GM12878 (cell line): ENCODE results near the gene HK1. TPM values are rescaled to one million over a fixed set of nuclear protein-coding genes. Genes with fewer than 3 reads are reported as not detected.

Source experiments
- ATAC-seq: fragments of 200-7000 bp; cut with Tn5 transposase; 3 replicates; pipeline ENCODE4 v1.9.1; 2020; ENCODE audit warnings: mild to moderate bottlenecking, moderate library complexity
- BruUV-seq: library from RNA; stranded (reverse); fragments of 400-500 nt; replicated peaks from 2 replicates; lab custom pipeline; 2021; lab: Mats Ljungman, UMichigan
- CTCF ChIA-PET: fragments of 300-600 bp; sonication (Branson Sonifier 250); formaldehyde crosslinking; extraction: SDS; loops from one replicate; lab custom pipeline; 2021; ENCODE audit warnings: inconsistent platforms; lab: Yijun Ruan, JAX
- POLR2A ChIA-PET: fragments of 350-600 bp; formaldehyde crosslinking; extraction: SDS; loops from one replicate; lab custom pipeline; 2021; ENCODE audit warnings: inconsistent platforms; lab: Charles Lee
- RAD21 ChIA-PET: fragments of 300-600 bp; sonication (Branson Sonifier 250); formaldehyde crosslinking; loops from one replicate; lab custom pipeline; 2023; ENCODE audit warnings: antibody characterized with exemption; ENCODE audit not compliant: unreplicated experiment; lab: Charles Lee
- SMC1A ChIA-PET: fragments of 300-600 bp; sonication (Branson Sonifier 250); formaldehyde crosslinking; loops from one replicate; lab custom pipeline; 2023; ENCODE audit not compliant: unreplicated experiment, uncharacterized antibody; lab: Charles Lee
- DNase-seq: peaks from one replicate; pipeline ENCODE4 v3.0.0-alpha.2; 2011; ENCODE audit warnings: low read depth, low spot score
- FAIRE-seq: peaks from 3 replicates; lab custom pipeline; 2011; peaks lifted over from hg19 to GRCh38; lab: Jason Lieb, UNC
- H2AFZ ChIP-seq: 2 replicates; pipeline ENCODE4 v1.6.0; 2011; ENCODE audit warnings: low read depth, low read length, control low read depth; ENCODE audit not compliant: control insufficient read depth
- H3K27ac ChIP-seq: 2 replicates; pipeline ENCODE4 v1.5.1; 2011; ENCODE audit warnings: control low read depth; ENCODE audit not compliant: control insufficient read depth, insufficient read depth
- H3K27me3 ChIP-seq, 2 experiments: replicated peaks in 1 of 2; 2 replicates each; pipeline versions ENCODE4 v1.6.0 to v1.6.1; 2011; ENCODE audit warnings: low read length in 1 of 2; ENCODE audit not compliant: control insufficient read depth in 2 of 2, insufficient read depth in 2 of 2
- H3K36me3 ChIP-seq, 2 experiments: 2 replicates each; pipeline ENCODE4 v1.5.1; 2011; ENCODE audit warnings: low read length in 1 of 2; ENCODE audit not compliant: control insufficient read depth in 2 of 2, insufficient read depth in 2 of 2
- H3K4me1 ChIP-seq: 2 replicates; pipeline ENCODE4 v1.6.1; 2011; ENCODE audit warnings: mild to moderate bottlenecking, low read length, moderate library complexity, mixed read lengths; ENCODE audit not compliant: control insufficient read depth, insufficient read depth
- H3K4me2 ChIP-seq: 2 replicates; pipeline ENCODE4 v1.6.0; 2011; ENCODE audit warnings: control low read depth; ENCODE audit not compliant: control insufficient read depth, insufficient read depth
- H3K4me3 ChIP-seq: fragments of 200-600 bp; sonication (generic); 2 replicates; pipeline ENCODE4 v1.5.1; 2016
- H3K79me2 ChIP-seq: 2 replicates; pipeline ENCODE4 v1.6.0; 2011; ENCODE audit warnings: low read length; ENCODE audit not compliant: control insufficient read depth, insufficient read depth
- H3K9ac ChIP-seq: 2 replicates; pipeline ENCODE4 v1.8.0; 2011; ENCODE audit warnings: low read length, control low read depth, mixed read lengths; ENCODE audit not compliant: control insufficient read depth, insufficient read depth
- H3K9me3 ChIP-seq: replicated peaks from 3 replicates; pipeline ENCODE4 v1.5.1; 2011; ENCODE audit warnings: mild to moderate bottlenecking, low read length; ENCODE audit not compliant: control insufficient read depth, insufficient read depth
- H4K20me1 ChIP-seq: 2 replicates; pipeline ENCODE4 v1.6.0; 2011; ENCODE audit not compliant: control insufficient read depth, insufficient read depth
- KDM1A ChIP-seq: fragments of 200-600 bp; sonication (generic); IDR thresholded peaks from 2 replicates; pipeline ENCODE4 v1.6.1; 2016; ENCODE audit warnings: borderline replicate concordance
- NBN ChIP-seq: fragments of 450-650 bp; IDR thresholded peaks from 2 replicates; pipeline ENCODE4 v1.6.1; 2016
- RB1 ChIP-seq: fragments of 450-650 bp; formaldehyde crosslinking; IDR thresholded peaks from 2 replicates; pipeline ENCODE4 v1.6.1; 2017; ENCODE audit warnings: mild to moderate bottlenecking, borderline replicate concordance
- ZBTB33 ChIP-seq: fragments of 450-650 bp; IDR thresholded peaks from 2 replicates; pipeline ENCODE4 v1.6.1; 2017; ENCODE audit warnings: mild to moderate bottlenecking
- ZZZ3 ChIP-seq: IDR thresholded peaks from 2 replicates; pipeline ENCODE4 v1.6.1; 2011; ENCODE audit warnings: low read depth; ENCODE audit not compliant: control insufficient read depth, insufficient read length
- WGBS: methylation state at CpG from one replicate; pipeline ENCODE4 v1.1.6; 2016; ENCODE audit warnings: low lambda C conversion rate; ENCODE audit not compliant: insufficient replicate concordance, insufficient coverage; ENCODE audit errors: missing lambda C conversion rate; 5-methylcytosine and 5-hydroxymethylcytosine counted together
- in situ Hi-C: fragments of 300-500 bp; cut with MboI; formaldehyde crosslinking; loops from 9 replicates; pipeline ENCODE4 v1.14.3; 2018; ENCODE audit warnings: mixed read lengths
- intact Hi-C: fragments of 100-400 bp; cut with micrococcal nuclease; formaldehyde crosslinking; loops from one replicate; pipeline ENCODE4 v1.14.2; 2022; ENCODE audit not compliant: unreplicated experiment
- polyA plus RNA-seq, 11 experiments: library from polyadenylated mRNA; depleted of rRNA in 4 of 11; unstranded in 6 of 11; stranded (reverse) in 5 of 11; fragments of >200 nt; fragmentation: Nextera tagmentation in 4 of 11; fragmentation: Illumina TruSeq in 1 of 11; extraction: Ambion mirVana in 4 of 11; extraction: Trizol in 1 of 11; gene quantifications; 1 replicate in 1 of 11; 2 replicates in 10 of 11; pipeline versions ENCODE4 v1.2.1 to v1.2.3, GENCODE V29; 2011 to 2016; ENCODE audit warnings: inconsistent platforms in 2 of 11, missing spikeins in 2 of 11, low read depth in 1 of 11
- total RNA-seq, 4 experiments: library from RNA; depleted of rRNA in 3 of 4; stranded (reverse); fragments of >200 nt in 3 of 4; fragmentation: Illumina TruSeq in 1 of 4; extraction: Trizol in 1 of 4; gene quantifications; 2 replicates each; pipeline versions ENCODE4 v1.2.1 to v1.2.3, GENCODE V29; 2013 to 2021

The HK1 gene
- total and polyA plus RNA-seq, 10 of the 15 experiments (the other 5 are each of a cell fraction or from before 2014, with no cell fraction given) = 3.4 to 77.3 (median 46.6) TPM

- no peak overlapping the region for H3K27ac ChIP-seq
- H3K4me2 ChIP-seq = peak overlapping the region; percentile 84
- BruUV-seq = no TSS peak
- FAIRE-seq (no peak), DNase-seq (no peak), ATAC-seq (no peak)
- SMC1A ChIA-PET = no interaction called here
- H4K20me1 ChIP-seq = peaks cover 4% of the 10 kb centered on the region
- CTCF ChIA-PET = interaction anchor here (0.6 to 0.8 kb wide), 2 partner anchors 55 to 913 kb away, joined by 3 read pairs; no protein-coding TSS in a partner anchor
- no peak overlapping the region for H2AFZ ChIP-seq
- in situ Hi-C loops = no loop called here
- H3K4me1 ChIP-seq = peaks cover 21% of the 10 kb centered on the region
- H3K79me2 ChIP-seq = peaks cover 61% of the 10 kb centered on the region
- no peaks in the 10 kb centered on the region; a peak in 1 of 4 replicates for H3K36me3 ChIP-seq
- RAD21 ChIA-PET = interaction anchor here (1.2 kb wide), 1 partner anchor 227 kb away, joined by 3 read pairs; no protein-coding TSS in a partner anchor
- TF ChIP-seq ZZZ3 (no peak), ZBTB33 (no peak), NBN (no peak), RB1 (no peak), KDM1A (no peak)
- intact Hi-C loops = no loop called here
- 81% methylated on average over 10 of the region's 10 CpGs for WGBS
- no peaks in the 10 kb centered on the region for H3K27me3 ChIP-seq
- POLR2A ChIA-PET = no interaction called here
- no peaks in the 10 kb centered on the region for H3K9me3 ChIP-seq
- H3K4me3 ChIP-seq = peak overlapping the region; percentile 93; the same call in 1 of the 2 replicates
- no peak overlapping the region for H3K9ac ChIP-seq
Observed at GRCh38 chr10:69321039-69321715, 42.9 kb downstream of the HK1 start.
